AG08396 (cell line): ENCODE results near the gene LRRC34.

Source experiments
- DNase-seq: peaks from one replicate; pipeline ENCODE4 v3.0.0; 2012; ENCODE audit warnings: low spot score, mixed read lengths

The LRRC34 gene

DNA sequence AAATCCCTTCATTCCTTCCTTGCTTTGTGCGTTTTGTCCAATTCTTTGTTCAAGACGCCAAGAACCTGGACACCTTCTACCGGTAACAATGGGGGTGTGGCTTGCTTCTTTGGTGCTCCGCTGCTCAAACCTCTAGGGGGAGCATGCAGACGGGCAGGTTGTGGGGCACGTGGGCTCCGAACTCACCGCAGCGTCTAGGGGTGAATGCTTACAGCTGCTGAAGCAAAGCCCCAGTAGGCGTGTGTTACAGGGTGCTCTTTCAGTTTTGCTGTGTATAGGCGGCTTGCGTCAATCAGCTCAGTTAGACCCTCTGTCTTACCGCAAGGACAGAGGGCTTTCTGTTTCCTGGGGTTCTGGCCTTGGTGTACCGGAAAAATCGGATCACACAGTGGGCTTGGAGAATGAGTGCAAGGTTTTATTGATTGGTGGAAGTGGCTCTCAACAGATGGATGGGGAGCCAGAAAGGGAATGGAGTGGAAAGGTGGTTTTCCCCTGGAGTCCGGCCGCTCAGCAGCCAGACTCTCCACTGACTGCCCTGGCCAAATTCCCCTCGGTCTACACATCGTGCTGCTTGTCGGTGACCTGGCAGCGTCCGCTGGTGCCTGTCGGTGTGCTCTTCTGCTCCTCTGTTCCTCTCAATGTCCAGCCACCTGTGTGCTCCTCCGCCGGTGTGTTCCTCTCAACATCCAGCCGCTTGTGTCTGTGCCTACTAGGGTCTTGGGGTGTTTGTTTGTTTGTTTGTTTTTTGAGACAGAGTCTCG is 1.2 kb upstream of the LRRC34 start:
- no peak for DNase-seq

- no peak for DNase-seq
Observed at GRCh38 chr3:169813278-169813677, 574 bp upstream of the LRRC34 start.

DNA sequence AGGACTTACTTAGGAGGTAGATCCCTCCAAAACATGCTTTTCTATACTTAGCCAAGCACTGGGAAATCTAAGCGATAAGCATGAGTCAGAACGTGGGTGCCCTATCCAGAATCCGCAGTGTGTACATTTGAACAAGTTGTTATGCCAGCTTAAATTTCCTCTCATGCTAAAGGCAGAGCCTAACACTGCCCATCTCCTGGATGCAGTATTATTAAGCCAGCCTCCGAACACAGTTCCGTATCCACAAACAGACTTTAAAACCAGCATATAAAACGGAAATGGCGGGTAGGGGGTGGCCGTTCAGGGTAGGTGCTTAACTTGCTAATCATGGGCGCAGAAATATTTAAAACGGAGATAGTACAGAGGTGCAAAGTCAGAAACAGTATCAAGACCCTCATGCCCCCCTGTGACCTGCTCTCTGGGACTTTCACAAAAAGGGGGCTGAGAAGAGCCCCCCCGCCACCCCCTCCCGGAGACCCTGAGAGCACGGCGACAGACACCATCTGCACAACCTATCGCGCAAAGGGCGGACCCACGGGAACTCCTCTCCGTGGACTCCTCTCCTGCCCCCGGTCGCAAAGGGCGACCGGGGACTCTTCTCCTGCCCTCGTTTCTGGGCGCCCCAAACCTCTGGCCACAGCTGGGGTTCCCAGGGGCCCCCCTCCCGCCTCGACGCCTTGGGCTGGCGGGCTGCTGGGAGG is 923 bp downstream of the LRRC34 start:
- DNase-seq: peak; percentile 44

DNA sequence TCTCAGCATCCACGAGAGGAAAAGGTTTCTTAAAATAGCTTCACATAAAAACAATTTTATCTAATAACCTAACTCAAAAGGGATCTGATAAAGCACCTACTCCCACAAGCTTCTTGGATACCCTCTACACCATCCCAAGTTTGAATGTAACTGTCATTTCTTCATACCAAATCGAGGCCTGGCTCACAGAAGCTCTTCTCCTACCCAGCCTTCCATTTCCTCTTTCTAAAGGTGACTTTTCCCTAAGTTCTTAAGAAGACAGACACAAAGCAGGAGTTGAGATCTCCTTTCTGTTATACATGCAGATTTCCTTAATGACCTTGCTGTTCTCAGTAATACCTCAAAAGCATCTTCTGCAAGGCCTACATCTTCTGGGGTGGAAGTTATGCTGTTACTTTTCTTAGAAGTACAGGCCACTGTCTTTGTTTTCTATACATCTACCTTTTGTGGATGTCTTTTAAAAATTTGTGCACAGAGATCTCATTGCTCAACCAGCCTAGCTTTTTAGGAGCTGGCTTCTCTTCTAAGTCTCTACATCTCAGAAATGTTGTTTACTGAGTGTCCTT is 3.4 kb downstream of the LRRC34 start:
- DNase-seq: no peak

DNA sequence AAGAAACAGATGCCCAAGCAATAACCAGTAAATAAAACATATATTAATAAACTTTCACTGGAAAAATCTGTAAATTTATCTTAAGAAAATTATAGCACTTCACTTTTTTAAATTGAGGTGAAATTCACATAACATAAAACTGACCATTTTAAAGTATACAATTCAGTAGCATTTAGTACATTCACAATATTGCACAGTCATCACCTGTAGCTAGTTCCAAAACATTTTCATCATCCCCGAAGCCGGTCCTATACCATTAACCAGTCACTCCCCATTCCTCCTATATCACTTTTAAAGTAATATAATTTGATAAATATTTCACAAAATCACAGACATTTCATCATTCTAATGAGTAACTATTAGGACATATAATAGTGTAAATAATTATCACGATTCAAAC is 8.0 kb downstream of the LRRC34 start:
- no peak for DNase-seq

DNA sequence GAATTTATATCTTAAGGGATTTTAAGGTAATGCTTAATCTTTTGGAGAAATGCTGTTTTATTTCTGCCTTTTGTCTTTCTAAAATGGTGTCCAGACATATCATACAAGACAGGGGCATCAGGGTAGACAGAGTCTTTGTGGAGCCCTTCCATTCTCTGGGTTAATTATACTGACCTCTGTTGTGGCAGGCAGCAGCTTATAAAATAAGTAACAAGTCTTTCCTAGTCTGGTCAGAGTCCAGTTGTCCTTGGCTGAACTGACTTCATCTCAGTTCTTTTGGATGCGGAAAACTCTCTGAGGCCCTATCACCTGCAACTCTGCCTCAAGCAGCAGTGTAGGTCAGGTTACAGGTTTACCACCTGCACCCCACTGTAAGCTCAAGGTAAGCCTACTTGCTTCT is 20.3 kb downstream of the LRRC34 start:
- no peak for DNase-seq

GRCh38 chr3:169790687-169791429 is 21.8 kb downstream of the LRRC34 start:
- no peak for DNase-seq

DNA sequence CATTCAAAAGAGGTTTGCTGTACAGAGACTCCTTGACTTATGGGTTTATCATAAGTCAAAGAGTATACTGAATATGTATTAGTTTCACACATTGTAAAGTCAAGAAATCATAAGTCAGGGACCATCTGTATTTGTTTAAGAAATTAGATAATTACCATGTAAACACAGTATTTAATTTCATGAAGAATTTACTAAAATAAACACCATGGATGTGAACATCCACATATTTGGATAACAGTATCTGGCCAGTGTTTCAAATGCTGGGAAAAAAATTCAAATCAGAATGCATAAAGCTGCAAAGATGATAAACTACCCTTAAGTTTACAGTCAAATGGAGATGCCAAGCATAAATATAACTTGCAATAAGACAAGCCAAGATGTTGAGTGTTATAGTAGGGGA is 22.5 kb downstream of the LRRC34 start:
- no peak for DNase-seq

GRCh38 chr3:169787791-169788190 is 24.9 kb downstream of the LRRC34 start:
- no peak for DNase-seq

- no peak for DNase-seq
Observed at GRCh38 chr3:169787120-169787519, 25.6 kb downstream of the LRRC34 start.

- no peak for DNase-seq
Observed at GRCh38 chr3:169781209-169781855, 31.4 kb downstream of the LRRC34 start.

GRCh38 chr3:169780742-169781141 is 32.0 kb downstream of the LRRC34 start:
- no peak for DNase-seq

- no peak for DNase-seq
Observed at GRCh38 chr3:169777822-169778221, 34.9 kb downstream of the LRRC34 start.

DNA sequence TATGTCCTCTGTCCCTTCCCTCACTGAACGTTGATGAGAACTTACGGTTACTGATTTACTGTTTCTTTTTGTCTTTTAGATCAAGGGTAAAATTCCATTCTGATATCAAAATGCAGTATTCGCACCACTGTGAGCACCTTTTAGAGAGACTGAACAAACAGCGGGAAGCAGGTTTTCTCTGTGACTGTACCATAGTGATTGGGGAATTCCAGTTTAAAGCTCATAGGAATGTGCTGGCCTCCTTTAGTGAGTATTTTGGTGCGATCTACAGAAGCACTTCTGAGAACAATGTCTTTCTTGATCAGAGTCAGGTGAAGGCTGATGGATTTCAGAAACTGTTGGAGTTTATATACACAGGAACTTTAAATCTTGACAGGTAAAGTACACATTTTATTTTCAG is 38.5 kb downstream of the LRRC34 start:
- DNase-seq: no peak

DNA sequence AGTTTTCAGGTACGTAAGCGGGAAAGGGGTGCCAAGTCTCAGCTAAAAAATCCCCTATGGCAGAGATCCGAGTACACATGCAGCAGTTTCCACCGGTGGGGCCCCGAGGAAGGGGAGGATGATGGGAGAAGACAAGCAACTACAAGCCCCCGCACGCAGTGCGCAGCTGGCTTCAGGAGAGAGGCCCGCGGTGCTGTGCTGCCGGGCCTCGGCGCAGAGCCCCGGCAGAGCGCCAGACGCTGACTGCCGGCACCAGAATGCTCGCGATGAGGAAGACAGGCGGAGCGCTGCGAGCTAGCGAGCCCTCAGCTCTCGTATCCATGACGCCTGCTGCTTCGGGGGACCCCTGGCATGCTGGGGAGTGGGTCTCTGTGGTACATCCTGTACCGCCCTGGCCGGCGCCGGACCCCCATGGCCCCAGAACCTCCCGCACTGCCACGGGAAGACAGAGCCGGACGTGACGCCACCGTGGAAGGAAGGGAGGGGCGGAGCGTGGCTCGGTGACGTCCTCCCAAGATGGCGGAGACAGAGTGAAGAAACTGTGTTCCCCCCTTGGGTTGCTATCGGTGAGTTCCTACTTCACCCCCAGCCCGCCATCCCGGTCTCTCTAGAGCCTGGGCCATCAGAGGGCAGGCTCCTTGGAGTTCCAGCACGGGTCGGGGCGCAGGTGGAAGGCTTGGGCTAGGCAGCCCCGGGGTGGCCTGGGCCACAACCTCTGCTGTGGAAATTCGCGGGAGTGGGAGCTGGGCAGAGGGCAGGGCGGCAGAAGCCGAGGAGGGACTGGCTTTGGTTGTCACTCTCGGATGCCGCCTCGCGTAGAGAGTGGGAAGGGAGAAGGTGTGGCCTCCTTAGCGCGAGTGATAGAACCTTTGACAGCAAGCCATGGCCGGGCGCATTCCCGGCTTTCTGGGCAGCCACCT is 39.5 kb downstream of the LRRC34 start, which contains the start of gene MYNN:
TSS of gene MYNN (plus strand) at position 500 of the 920 bp plus-strand sequence. CDS start 900 bp downstream, outside the sequence.
- peak; percentile 81 for DNase-seq

DNA sequence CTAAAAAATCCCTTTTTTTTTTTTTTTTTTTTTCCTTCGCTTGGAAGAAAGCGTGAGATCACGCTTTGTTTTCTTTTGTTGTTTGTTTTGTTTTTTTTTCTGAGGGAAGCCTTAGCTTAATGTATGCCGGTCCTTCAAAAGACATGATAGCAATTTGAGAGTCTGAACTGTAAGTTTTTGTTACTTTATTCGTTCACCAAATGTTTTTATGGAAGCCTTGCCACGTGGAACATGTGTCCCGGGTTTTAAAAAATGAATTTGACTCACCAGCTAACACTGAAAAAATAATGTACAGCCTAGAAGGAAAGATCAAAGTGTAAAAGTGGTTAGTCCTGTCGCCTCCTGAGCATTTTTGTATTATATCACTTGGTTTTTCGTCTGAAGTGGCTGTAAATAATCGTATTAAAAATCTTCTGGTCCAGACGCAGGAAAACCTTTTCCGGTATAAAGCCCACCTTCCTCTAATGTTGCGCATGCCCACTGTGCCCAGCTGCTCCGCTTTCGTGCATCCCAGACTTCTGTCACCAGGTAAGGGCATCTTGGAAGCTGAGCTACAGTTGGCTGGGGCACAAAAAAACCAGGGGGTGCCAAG is 40.3 kb downstream of the LRRC34 start:
- peak; percentile 61 for DNase-seq

- DNase-seq: peak; percentile 46
Observed at GRCh38 chr3:169771497-169772304, 41.0 kb downstream of the LRRC34 start.

- peak; percentile 55 for DNase-seq
Observed at GRCh38 chr3:169769287-169770181, 43.2 kb downstream of the LRRC34 start, which contains the start of gene ACTRT3. TSS of gene ACTRT3 (minus strand) at chr3:169769561. CDS start at chr3:169769520, 41 bp downstream.
